Superior temporal gyrus (tissue), 1 donor: ENCODE results near the gene WDR5B.
"Not testable (repeated sequence)": the region's sequence is repeated elsewhere in the genome, so short reads cannot be mapped to it uniquely, and the experiment has no call there.

Experiments used
- DNase-seq: peaks from one replicate; pipeline ENCODE4 v3.0.0-alpha.2; 2016; ENCODE audit errors: extremely low spot score

The WDR5B gene

DNA sequence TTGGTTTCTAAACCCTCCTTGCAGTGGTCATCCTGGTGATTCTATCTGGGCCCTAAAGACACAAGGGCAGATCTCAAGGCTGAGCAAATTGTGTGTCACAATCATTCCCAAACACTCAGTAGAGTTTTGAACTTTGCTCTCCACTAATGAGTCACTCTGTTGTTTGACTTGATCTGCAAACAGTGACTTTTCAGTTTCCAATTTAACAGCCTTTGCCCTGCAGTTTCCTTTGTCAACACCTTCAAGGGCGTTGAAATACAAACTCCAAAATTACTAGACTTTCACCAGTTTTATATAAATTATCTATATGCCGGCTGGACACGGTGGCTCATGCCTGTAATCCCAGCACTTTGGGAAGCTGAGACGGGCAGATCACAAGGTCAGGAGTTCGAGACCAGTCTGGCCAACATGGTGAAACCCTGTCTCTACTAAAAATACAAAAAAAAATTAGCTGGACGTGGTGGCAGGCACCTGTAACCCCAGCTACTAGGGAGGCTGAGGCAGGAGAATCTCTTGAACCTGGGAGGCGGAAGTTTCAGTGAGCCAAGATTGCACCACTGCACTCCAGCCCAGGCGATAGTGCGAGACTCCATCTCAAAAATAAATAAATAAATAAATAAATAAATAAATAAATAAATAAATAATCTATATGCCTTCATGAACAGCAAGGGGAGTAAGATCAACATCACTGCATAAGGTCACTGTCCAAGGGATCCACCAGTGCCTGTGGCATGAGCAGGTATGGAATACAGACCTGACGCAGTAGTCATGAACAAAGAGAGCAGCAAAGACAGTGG lies 50.1 kb downstream of the WDR5B start:
- not testable (repeated sequence) for DNase-seq

DNA sequence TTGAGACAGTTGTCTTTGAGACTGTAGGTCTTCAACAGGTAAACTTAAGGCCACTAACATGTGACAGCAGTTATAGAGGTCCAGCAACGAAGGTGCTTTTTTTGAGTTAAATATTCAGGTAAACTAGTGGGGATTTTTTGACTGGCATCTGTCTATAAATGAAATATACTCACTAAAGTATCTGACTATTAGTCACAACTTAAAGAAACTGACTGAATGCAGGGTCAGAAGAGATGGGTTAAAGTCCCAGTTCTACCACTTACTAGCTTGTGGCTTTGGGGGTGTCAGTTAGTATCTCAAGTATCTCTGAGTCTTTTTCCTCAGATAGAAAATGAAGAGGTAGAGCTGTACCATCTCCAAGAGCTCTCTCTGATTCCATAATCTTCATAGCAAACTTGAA lies 50.8 kb downstream of the WDR5B start:
- DNase-seq: no peak

DNA sequence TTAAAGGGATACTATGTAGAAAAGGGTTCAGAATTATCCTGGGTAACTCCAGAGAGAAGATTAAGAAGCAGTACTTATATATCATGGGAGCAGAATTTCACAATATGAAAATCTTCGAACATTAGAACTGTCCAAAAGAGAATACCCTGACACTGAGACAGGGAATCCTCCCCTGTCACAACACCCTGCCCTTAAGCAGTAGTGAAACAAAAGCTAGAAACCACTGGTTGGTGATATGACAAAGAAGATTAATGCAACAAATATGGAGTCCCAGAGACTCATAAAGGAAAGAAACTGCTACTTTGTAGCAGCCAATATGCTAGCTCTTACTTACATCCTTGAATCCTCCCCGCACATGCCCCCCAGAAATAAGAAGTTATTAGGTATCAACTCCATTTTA lies 51.4 kb downstream of the WDR5B start:
- no peak for DNase-seq
